ENCODE results near the gene MRPS23. TPM values are rescaled to one million over a fixed set of nuclear protein-coding genes. Genes with fewer than 3 reads are reported as not detected.

MRPS23 gene
- total and polyA plus RNA-seq, 2 of the 4 experiments (the other 2 are of a cell fraction) = 23.5 to 37.3 TPM

- Histone ChIP-seq H3K14ac (replicated peaks; ENCODE audit: low read depth, low read length) (no peak overlapping the region; the same call in 1 of the 2 replicates), H2AK5ac (ENCODE audit: low read depth, low read length) (no peak overlapping the region), H3K9me1 (ENCODE audit: insufficient read depth, low read length) (no peaks in the 10 kb centered on the region), H2BK120ac (ENCODE audit: low read depth, low read length) (no peak overlapping the region), H3K36me3 (ENCODE audit: control insufficient read depth, insufficient read depth, low read length) (no peaks in the 10 kb centered on the region), H4K5ac (ENCODE audit: low read depth, low read length) (no peak overlapping the region), H3K4me1 (ENCODE audit: control insufficient read depth, insufficient read depth, low read length) (0 out of 2 replicates have a peak, but pooled peaks cover 2% of the 10 kb centered on the region), H3K27me3 (ENCODE audit: control insufficient read depth, insufficient read depth, low read length) (no peaks in the 10 kb centered on the region), H3K9me3 (ENCODE audit: control insufficient read depth, insufficient read depth, low read length) (no peaks in the 10 kb centered on the region), H2AFZ (replicated peaks; ENCODE audit: low read length, poor library complexity) (peak overlapping the region; percentile 92), H2BK15ac (ENCODE audit: low read depth, low read length) (no peak overlapping the region), H2BK20ac (ENCODE audit: low read depth, low read length) (no peak overlapping the region), H4K91ac (ENCODE audit: insufficient read depth, low read depth, low read length) (no peak overlapping the region), H4K20me1 (ENCODE audit: insufficient read depth, low read length) (no peaks in the 10 kb centered on the region; the same call in 1 of the 2 replicates), H4K8ac (ENCODE audit: low read depth in 2 of 2, low read length in 2 of 2) (no peak overlapping the region), H3K56ac (ENCODE audit: extremely low read depth, insufficient read depth, low read length) (no peak overlapping the region), H3K23ac (ENCODE audit: low read depth, low read length) (no peak overlapping the region), H3K18ac (ENCODE audit: low read depth, low read length) (no peak overlapping the region), H2AK9ac (replicated peaks; ENCODE audit: low read depth, low read length, poor library complexity) (no peak overlapping the region), H3K9ac (ENCODE audit: low read depth, low read length) (no peak overlapping the region), H3K4me2 (ENCODE audit: low read depth, low read length) (peak overlapping the region; percentile 11), H2BK5ac (ENCODE audit: low read depth, low read length, poor library complexity, severe bottlenecking) (no peak overlapping the region), H3K4ac (ENCODE audit: low read depth, low read length) (no peak overlapping the region), H3K79me1 (ENCODE audit: low read depth in 1 of 2, low read length in 2 of 2) (no peaks in the 10 kb centered on the region), H3K27ac (ENCODE audit: insufficient read depth, low read length) (no peak overlapping the region), H3K4me3 (ENCODE audit: insufficient read depth, low read depth, low read length) (no peak overlapping the region)
- intact Hi-C loops (cut with micrococcal nuclease) = loop anchor here (1.0 to 2.0 kb wide), 5 partner anchors 85 to 701 kb away; no protein-coding TSS in a partner anchor
- ChIA-PET CTCF (interaction anchor here (0.6 to 1.6 kb wide), 15 partner anchors 13 to 710 kb away, joined by 3 to 6 read pairs (median 3); no protein-coding TSS in a partner anchor), POLR2A (ENCODE audit: unreplicated experiment) (no interaction called here)
- dilution Hi-C loops (cut with HindIII; ENCODE audit: low sequenced_read_pairs, unreplicated experiment) = no loop called here
- DNase-seq (no peak), ATAC-seq (ENCODE audit: low read depth) (peak; percentile 6; the same call in 1 of the 2 replicates)
- TF ChIP-seq CEBPB (IDR thresholded peaks at IDR 0.05; ENCODE audit: low read depth, low read length) (no peak), SMC3 (IDR thresholded peaks at IDR 0.05; ENCODE audit: low read depth, low read length) (no peak), RAD21 (IDR thresholded peaks at IDR 0.05; ENCODE audit: low read length) (no peak), FOS (IDR thresholded peaks at IDR 0.05; ENCODE audit: low read depth, low read length) (no peak), RFX5 (IDR thresholded peaks at IDR 0.05; ENCODE audit: low read depth, low read length) (no peak), MAZ (IDR thresholded peaks at IDR 0.05; ENCODE audit: borderline replicate concordance, low read depth, low read length) (no peak), USF2 (IDR thresholded peaks at IDR 0.05; ENCODE audit: low read depth, low read length) (no peak), NFE2L2 (IDR thresholded peaks at IDR 0.05; ENCODE audit: low read depth, low read length) (no peak), CHD1 (IDR thresholded peaks at IDR 0.05; ENCODE audit: low read depth, low read length) (no peak), BHLHE40 (IDR thresholded peaks at IDR 0.05; ENCODE audit: low read depth, low read length) (no peak), MAFK (IDR thresholded peaks at IDR 0.05; ENCODE audit: low read depth, low read length) (no peak)
- WGBS, 2 experiments (ENCODE audit: extremely low coverage in 2 of 2, insufficient read length in 1 of 2) = no CpG with 5 or more reads among the region's 12 CpGs
- in situ Hi-C loops (cut with MboI; ENCODE audit: low sequenced_read_pairs) = loop anchor here (5.0 kb wide), 1 partner anchor 705 kb away; no protein-coding TSS in a partner anchor
- no TSS peak for BruUV-seq (replicated peaks)
These were observed 17.3 kb downstream of the MRPS23 start for GRCh38 chr17:57832314-57833178.

Measured in IMR-90 (cell line).